Fibroblast of lung (primary cell): ENCODE data around the gene RCOR1.

Source experiments
- CTCF ChIP-seq, 2 donors: IDR thresholded peaks in 1 of 2; conservative IDR thresholded peaks in 1 of 2; 1 replicate in 1 of 2; 2 replicates in 1 of 2; pipeline ENCODE4 v1.5.1; 2011 to 2012; ENCODE audit warnings: low read length in 2 of 2, control low read depth in 1 of 2, inconsistent platforms in 1 of 2, low read depth in 1 of 2, mild to moderate bottlenecking in 1 of 2
- EZH2 ChIP-seq: IDR thresholded peaks from 2 replicates; pipeline ENCODE4 v1.5.1; 2012; ENCODE audit warnings: low read length, control low read depth, mild to moderate bottlenecking; ENCODE audit errors: missing control alignments

- no peak for TF ChIP-seq EZH2
- no peak for TF ChIP-seq CTCF (conservative IDR thresholded peaks at IDR 0.05 in 1 of 2, IDR thresholded peaks at IDR 0.05 in 1 of 2; ENCODE audit: low read depth in 1 of 2, low read length in 2 of 2)
These were observed 75.9 kb downstream of the RCOR1 start for GRCh38 chr14:102668291-102668873.
